Hippocampal formation (tissue), 2 donors: ENCODE data around the gene KHDRBS2.

Experiments used
- DNase-seq, 2 donors: peaks; one replicate each; lab custom pipeline; 2025; lab: John Stamatoyannopoulos, UW

The KHDRBS2 gene

DNA sequence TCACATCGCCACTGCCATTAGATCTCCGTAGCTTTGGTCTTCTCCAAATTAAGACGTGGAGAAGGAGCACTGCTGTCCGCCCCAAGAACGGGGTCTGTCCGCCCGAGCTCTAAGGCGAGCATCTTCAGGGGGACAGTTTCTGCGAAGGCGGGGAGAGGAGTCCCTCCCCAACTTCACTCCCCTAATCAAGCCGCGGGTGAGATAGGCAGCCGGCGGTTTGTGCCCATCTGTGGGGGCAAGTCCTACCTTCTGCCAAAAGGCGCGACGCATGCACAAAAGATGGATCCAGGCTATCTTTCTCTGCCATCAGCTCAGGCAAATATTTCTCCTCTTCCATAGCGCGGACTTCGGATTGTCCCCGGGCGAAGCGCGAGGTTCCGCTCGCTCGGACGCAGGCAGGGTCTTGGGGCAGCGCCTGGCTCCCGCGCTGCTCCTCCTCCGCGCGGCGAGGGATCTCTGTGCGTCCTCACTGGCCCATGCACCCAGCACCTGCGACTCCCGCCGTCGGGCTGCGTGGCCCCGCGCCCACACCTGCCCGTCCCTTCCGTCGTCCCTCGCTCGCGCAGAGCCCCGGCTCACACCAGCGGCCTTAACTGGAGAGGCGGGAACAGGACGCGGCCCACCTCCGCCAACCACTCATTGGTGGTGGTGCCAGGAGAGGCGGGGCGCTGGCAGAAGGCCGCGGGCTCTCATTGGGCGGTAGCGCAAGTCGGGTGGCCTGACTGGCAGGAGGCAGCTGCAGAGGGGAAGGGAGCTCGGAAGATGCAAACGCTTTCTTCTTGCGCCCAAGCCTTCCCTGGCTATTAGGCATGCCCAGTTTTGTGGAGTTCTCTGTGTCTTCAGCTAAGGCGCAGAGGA is at the start of gene KHDRBS2:
KHDRBS2 (minus strand) TSS at position 614 of the 858 bp plus-strand sequence.
- DNase-seq: peak; percentile 90 to 91

DNA sequence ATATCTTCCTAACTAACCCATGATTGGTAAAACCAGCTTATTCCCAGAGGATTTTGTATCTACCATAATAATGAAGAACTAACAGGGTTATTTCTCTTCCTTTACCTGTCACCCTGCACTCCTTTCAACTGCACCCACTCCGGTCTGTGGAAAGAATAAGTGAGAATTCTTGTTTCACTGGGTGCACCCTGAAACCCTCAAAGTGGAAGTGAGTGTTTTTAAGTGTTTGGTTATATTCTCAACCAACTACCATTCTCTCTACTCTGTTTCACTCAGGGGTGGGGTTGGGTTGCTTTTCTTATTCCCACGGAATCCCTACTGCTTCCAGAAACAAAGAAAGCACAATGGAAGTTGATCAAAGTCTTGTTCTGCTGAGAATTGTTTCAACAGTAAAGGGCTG is 42.6 kb upstream of the KHDRBS2 start:
- DNase-seq: no peak

DNA sequence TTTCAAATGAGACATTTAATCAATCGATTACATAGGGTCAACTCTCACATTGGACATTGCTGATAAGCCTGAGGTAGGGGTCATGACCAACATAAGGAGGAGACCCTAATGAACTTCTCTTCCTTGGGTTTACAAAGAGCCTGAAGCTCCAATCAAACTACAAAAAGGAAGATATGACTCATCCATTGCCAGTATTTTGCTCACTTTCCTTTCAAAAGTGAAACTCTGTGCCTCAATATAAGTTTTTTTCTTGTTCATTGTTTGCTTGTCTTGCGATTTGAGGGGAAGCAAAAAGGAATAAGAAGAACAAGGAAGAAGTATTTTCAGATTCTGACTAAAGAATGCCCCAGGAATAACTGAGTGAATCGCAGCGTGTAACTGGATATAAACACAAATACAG is 38.8 kb upstream of the KHDRBS2 start:
- DNase-seq: no peak

- DNase-seq: no peak
Measured at GRCh38 chr6:62323818-62324431, 37.9 kb upstream of the KHDRBS2 start.

DNA sequence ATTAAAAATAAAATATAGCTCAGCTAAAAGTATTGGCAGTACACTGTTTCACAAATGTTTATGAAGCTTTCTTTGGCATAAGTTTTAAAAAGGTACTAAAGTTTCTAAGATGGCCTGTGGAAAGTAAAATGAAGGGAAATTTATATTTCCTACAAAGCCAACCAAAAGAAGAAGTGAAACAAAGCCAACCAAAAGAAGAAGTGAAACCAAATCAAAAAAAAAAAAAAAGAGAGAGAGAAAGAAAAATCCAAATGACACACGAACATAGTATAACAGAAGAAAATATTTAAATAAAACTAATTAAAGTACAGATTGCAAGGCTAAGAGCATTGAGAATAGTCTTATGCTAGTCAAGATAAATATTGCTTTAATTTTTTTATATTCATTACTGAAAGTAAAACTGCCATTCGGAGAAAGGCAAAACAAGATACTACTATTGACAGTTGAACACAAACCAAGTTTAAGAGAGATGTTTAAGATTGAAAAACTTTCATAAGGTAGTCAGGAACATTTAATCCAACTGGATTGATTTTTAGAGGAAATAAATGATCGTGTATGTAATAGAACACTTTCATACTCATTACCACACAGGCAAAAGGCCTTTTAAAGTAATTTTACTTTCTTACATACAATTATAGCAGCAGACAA is 12.8 kb upstream of the KHDRBS2 start:
- DNase-seq: no peak

DNA sequence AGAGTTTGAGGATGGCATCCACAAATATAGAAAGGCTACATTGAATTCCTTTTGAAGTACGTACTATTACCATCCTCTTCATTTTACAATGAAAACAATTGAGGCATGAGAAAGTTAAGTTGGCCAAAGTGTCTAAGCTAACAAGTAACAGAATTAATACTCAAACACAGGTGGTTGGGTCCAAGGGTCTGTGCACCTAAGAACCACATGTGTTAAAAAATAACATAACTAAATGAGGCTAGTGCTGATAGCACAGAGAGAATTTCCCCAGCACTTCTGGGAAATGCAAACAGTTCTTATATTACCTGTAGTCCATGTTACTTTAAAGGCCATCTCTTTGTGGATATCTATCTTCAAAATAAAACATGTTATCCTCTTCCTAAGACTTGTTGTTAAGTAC is 10.5 kb upstream of the KHDRBS2 start:
- no peak for DNase-seq

GRCh38 chr6:62288974-62289373 is 2.9 kb upstream of the KHDRBS2 start:
- DNase-seq: no peak

GRCh38 chr6:62288562-62288961 is 2.5 kb upstream of the KHDRBS2 start:
- DNase-seq: no peak

DNA sequence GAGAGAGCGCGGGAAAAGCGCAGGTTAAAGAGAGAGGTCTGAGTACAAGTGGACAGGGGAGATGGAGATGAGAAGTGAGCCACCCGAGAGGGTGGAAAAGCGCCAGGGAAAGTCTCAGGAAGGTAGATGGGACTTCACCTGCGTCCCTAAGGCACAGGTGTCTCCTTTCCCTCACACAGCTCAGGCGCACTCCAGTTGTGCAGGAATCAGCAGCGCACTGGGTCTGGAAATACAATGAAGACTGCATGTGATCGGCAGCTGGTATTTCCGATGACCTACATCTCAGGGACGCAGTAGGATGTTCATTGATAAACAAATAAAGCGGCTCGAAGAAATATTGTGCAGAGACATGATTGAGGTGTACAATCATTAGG is 432 bp upstream of the KHDRBS2 start:
- DNase-seq: no peak

DNA sequence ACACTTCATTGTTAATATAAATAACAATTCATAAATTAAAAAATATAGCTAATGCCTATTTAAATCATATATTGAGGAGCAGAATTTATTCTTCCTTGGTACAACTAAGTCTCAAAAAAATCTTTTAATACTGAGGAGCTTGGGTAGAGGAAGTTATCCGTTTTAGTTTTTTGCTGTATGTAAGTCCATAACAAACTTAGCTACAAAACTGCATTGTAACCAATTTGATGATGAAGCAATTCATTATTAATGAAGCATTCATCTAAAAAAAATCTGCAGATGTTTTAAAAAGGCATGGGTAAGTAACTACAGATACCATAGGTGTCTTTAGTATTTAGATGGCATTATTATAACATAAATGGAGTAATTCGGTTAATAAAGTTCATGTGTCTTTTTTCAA is 1.3 kb downstream of the KHDRBS2 start:
- peak in 1 of 2 donors; percentile 32 for DNase-seq

DNA sequence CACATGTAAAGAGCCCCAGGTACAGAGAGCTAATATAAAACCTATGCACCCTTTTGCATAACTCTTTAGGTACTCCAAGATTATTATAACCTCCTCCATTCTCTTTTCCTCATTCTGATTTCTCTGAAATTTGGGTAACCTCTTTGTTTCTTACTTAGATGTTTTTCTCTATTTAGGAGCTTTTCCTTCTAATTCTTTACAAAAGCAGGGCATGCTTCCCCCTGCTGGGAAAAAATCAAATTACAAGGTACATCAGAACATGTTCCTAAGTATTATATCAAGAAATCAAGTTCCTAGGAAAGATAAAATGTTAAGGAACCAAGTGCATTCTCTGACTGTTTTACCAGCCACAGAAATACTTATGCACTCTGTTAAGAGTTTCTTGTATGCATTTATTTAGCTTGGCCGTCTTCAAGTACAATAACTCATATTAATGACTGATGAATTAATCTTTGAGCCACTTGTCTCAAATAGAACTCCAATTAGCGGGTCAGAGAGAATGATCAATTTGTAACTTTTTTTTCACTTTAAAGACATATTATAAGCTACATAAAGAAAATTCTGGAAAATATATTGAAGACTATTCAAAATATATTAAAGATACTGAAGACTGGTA is 2.1 kb downstream of the KHDRBS2 start:
- DNase-seq: peak in 1 of 2 donors; percentile 73

DNA sequence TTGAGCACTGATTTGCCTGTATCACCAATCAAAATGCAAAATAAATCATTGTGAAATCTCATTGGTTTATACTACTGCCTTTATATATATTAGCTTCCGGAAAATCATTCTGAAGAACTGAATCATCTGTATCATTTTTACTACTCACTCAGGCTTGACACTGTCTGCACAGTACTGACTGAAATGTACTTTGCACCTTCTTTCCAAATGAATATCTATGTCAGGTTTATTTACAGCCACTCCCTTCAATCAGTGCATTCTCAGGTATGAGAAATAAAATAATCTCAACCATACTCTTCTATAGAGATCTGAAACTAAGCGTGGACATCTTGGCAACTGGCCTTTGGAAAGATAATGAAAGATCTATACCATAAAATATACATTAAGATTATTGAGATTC is 2.7 kb downstream of the KHDRBS2 start:
- DNase-seq: no peak

DNA sequence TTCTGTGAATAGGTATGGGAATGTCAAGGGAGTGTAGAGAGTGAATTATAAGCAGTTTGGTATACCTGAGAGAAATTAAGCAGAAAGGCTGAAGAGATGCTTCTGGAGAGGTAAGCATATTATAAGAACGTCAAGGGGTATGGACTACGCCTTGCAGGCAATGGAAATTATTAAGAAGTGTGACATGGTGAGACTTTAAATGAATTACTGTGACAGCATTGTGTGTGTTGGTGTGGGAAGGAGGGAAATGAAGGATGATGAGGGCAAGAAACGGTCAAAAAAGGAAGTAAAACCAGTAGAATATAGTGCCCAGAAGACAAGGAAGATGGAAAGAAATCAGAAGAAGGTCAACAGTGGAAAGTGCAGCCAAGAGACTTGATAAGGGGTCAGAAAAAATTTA is 5.9 kb downstream of the KHDRBS2 start:
- no peak for DNase-seq

GRCh38 chr6:62272114-62272513 is 13.9 kb downstream of the KHDRBS2 start:
- DNase-seq: no peak

GRCh38 chr6:62265906-62266525 is 20.0 kb downstream of the KHDRBS2 start:
- no peak for DNase-seq

GRCh38 chr6:62262283-62262682 is 23.7 kb downstream of the KHDRBS2 start:
- DNase-seq: no peak

- no peak for DNase-seq
Measured at GRCh38 chr6:62246087-62246486, 39.9 kb downstream of the KHDRBS2 start.

DNA sequence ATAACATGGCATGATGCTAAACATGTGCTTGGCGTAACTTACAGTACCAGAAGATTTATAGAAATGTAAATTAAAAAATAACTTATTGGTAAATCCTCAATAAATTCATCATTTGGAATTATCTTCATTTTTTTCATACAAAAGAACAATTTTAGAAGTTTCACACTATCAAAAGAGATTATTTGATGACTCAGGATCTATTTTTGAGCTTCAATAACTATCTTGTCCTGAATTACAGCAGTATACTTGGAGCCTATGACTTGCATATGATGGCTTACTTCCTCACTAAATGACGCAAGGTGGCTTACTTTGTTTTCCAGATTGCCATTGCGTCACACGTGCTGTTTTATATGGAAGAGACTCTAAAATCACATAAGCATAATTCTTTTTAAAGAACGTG is 49.2 kb downstream of the KHDRBS2 start:
- no peak for DNase-seq

- no peak for DNase-seq
Measured at GRCh38 chr6:62229231-62229630, 56.8 kb downstream of the KHDRBS2 start.

DNA sequence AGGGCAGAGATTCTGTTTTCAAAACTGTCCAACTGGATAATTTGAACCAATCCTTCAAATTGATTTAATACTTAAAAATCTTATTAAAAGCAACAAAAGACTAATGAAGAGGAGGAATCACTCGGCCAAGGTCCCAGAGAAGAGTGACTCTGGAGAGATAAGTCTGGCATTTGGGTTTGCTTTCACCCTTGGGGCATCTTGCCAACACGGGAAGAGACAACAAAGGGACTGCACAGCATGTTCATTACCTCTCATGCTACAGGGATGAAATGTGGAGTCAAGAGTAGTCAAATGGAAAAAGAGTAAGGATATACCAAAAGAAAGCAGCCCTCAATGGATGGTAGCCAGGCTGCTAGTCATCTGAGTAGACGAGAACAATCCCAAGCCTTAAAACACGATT is 68.2 kb downstream of the KHDRBS2 start:
- no peak for DNase-seq

DNA sequence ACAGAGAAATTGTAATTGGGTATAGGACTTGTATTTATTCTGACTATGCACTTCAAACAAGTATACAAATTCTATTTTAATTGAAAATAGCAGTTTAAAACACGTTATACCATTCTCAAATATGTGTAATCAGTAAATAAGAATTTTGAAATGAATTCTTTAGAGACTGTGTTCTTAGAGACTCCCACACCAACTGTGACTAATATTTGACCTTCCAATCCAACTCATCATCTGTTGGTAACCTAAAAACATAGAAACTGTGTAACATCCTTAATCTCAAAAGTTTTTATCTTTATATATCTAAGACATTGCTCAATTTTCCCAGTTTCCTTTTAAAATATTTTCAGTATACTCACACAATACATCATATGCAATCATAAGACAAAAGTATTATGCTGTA is 83.9 kb downstream of the KHDRBS2 start:
- DNase-seq: no peak

DNA sequence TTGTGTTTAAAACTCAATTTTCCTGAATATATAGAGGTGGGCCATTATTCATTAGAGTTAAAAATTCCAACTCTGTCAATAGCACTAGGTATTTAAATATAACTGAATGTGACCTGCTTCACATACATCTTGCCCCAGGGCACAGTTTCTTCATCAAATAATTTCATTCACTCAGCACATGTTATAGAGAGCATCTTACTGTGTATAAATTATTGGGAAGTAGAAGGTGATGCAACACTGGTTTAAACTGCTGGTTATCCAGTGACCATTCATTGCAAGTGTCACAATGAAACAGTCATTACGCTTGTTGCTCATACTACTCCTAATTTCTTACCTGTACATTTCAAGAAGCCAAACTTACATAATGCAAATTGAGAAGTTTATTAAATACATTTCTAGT is 93.4 kb downstream of the KHDRBS2 start:
- DNase-seq: no peak
